ENCODE measurements around the gene RAP1A. TPM values are rescaled to one million over a fixed set of nuclear protein-coding genes. Genes with fewer than 3 reads are reported as not detected.

Gene RAP1A
- total RNA-seq, 1 experiment from 2014 or later = 50.9 TPM

- ChIA-PET CTCF (no interaction called here), POLR2A (ENCODE audit: low non-redundant PET) (no interaction called here)
- intact Hi-C loops (cut with micrococcal nuclease; ENCODE audit: unreplicated experiment) = no loop called here
- Histone ChIP-seq H3K4me1 (ENCODE audit: insufficient read depth, low read length, poor library complexity, severe bottlenecking) (no peaks in the 10 kb centered on the region), H3K27me3 (replicated peaks; ENCODE audit: insufficient read depth, low read depth, low read length, poor library complexity) (no peaks in the 10 kb centered on the region), H3K9me3 (ENCODE audit: low read depth, low read length, poor library complexity, severe bottlenecking) (no peaks in the 10 kb centered on the region), H3K4me3 (ENCODE audit: low read depth, low read length, poor library complexity, severe bottlenecking) (no peak overlapping the region), H3K36me3 (ENCODE audit: insufficient read depth, low read length, poor library complexity, severe bottlenecking) (peaks cover 12% of the 10 kb centered on the region), H3K27ac (ENCODE audit: low read depth, low read length, poor library complexity, severe bottlenecking) (no peak overlapping the region)
- TF ChIP-seq EZH2 (IDR thresholded peaks at IDR 0.05; ENCODE audit: borderline replicate concordance, low read depth, low read length, poor library complexity, severe bottlenecking) (no peak), CTCF (conservative IDR thresholded peaks at IDR 0.05; ENCODE audit: low read depth, low read length) (no peak)
- no peak for DNase-seq (ENCODE audit: low spot score)
- no TSS peak for BruUV-seq (replicated peaks)
These were observed 76.7 kb downstream of the RAP1A start for GRCh38 chr1:111696330-111696729.

GRCh38 chr1:111699268-111699667 is 79.7 kb downstream of the RAP1A start:
- TF ChIP-seq EZH2 (IDR thresholded peaks at IDR 0.05; ENCODE audit: borderline replicate concordance, low read depth, low read length, poor library complexity, severe bottlenecking) (no peak), CTCF (conservative IDR thresholded peaks at IDR 0.05; ENCODE audit: low read depth, low read length) (no peak)
- Histone ChIP-seq H3K4me3 (ENCODE audit: low read depth, low read length, poor library complexity, severe bottlenecking) (no peak overlapping the region), H3K36me3 (ENCODE audit: insufficient read depth, low read length, poor library complexity, severe bottlenecking) (peaks cover 12% of the 10 kb centered on the region), H3K4me1 (ENCODE audit: insufficient read depth, low read length, poor library complexity, severe bottlenecking) (no peaks in the 10 kb centered on the region), H3K9me3 (ENCODE audit: low read depth, low read length, poor library complexity, severe bottlenecking) (no peaks in the 10 kb centered on the region), H3K27me3 (replicated peaks; ENCODE audit: insufficient read depth, low read depth, low read length, poor library complexity) (no peaks in the 10 kb centered on the region), H3K27ac (ENCODE audit: low read depth, low read length, poor library complexity, severe bottlenecking) (no peak overlapping the region)
- intact Hi-C loops (cut with micrococcal nuclease; ENCODE audit: unreplicated experiment) = no loop called here
- no peak for DNase-seq (ENCODE audit: low spot score)
- POLR2A ChIA-PET (ENCODE audit: low non-redundant PET) = no interaction called here
- no TSS peak for BruUV-seq (replicated peaks)
- CTCF ChIA-PET = no interaction called here

GRCh38 chr1:111702504-111703050 is 83.0 kb downstream of the RAP1A start:
- CTCF ChIA-PET = interaction anchor here (0.7 kb wide), 1 partner anchor 668 kb away, joined by 5 read pairs; no protein-coding TSS in a partner anchor
- POLR2A ChIA-PET (ENCODE audit: low non-redundant PET) = interaction anchor here (0.6 to 0.7 kb wide), 2 partner anchors 10 to 83 kb away, joined by 3 to 14 read pairs; partner anchors contain the start of gene RAP1A
- H3K9me3 ChIP-seq (ENCODE audit: low read depth, low read length, poor library complexity, severe bottlenecking) = no peaks in the 10 kb centered on the region
- TF ChIP-seq CTCF (conservative IDR thresholded peaks at IDR 0.05; ENCODE audit: low read depth, low read length) = no peak
- H3K27me3 ChIP-seq (replicated peaks; ENCODE audit: insufficient read depth, low read depth, low read length, poor library complexity) = no peaks in the 10 kb centered on the region
- H3K36me3 ChIP-seq (ENCODE audit: insufficient read depth, low read length, poor library complexity, severe bottlenecking) = peaks cover 19% of the 10 kb centered on the region
- no peak overlapping the region for H3K4me3 ChIP-seq (ENCODE audit: low read depth, low read length, poor library complexity, severe bottlenecking)
- H3K4me1 ChIP-seq (ENCODE audit: insufficient read depth, low read length, poor library complexity, severe bottlenecking) = no peaks in the 10 kb centered on the region
- intact Hi-C loops (cut with micrococcal nuclease; ENCODE audit: unreplicated experiment) = no loop called here
- DNase-seq (ENCODE audit: low spot score) = no peak
- no TSS peak for BruUV-seq (replicated peaks)
- H3K27ac ChIP-seq (ENCODE audit: low read depth, low read length, poor library complexity, severe bottlenecking) = no peak overlapping the region

All from A673 (cell line).